Stimulated activated CD4-positive, alpha-beta T cell treated with anti-CD3 and anti-CD28 coated beads, TNF-alpha, amount 100 ng/mL, for 4 hours (primary cell): ENCODE measurements around the gene NEK7.

ENCODE experiments used
- DNase-seq, 3 experiments: peaks; one replicate each; pipeline ENCODE4 v3.0.0-alpha.2; 2020; ENCODE audit warnings: low read depth in 3 of 3

The NEK7 gene

GRCh38 chr1:198143797-198144196 lies 13.0 kb upstream of the NEK7 start:
- no peak for DNase-seq

- no peak for DNase-seq
These were observed 9.6 kb upstream of the NEK7 start for GRCh38 chr1:198147216-198147615.

GRCh38 chr1:198150369-198150768 lies 6.4 kb upstream of the NEK7 start:
- DNase-seq = no peak

GRCh38 chr1:198151688-198152087 lies 5.1 kb upstream of the NEK7 start:
- no peak for DNase-seq

GRCh38 chr1:198153103-198153502 lies 3.7 kb upstream of the NEK7 start:
- no peak for DNase-seq

- DNase-seq = no peak
These were observed 3.0 kb upstream of the NEK7 start for GRCh38 chr1:198153804-198154203.

- no peak for DNase-seq
These were observed 1.5 kb upstream of the NEK7 start for GRCh38 chr1:198155253-198155652.

- DNase-seq = peak; percentile 43 to 55 (median 46)
These were observed 570 bp upstream of the NEK7 start for GRCh38 chr1:198156111-198156744.

- DNase-seq = peak; percentile 54 to 63 (median 59)
These were observed 546 bp downstream of the NEK7 start for GRCh38 chr1:198157241-198157846.

- no peak for DNase-seq
These were observed 1.3 kb downstream of the NEK7 start for GRCh38 chr1:198157847-198158725.

GRCh38 chr1:198158735-198159589 lies 2.2 kb downstream of the NEK7 start:
- DNase-seq = peak; percentile 68 to 75 (median 75)

- DNase-seq = no peak
These were observed 3.4 kb downstream of the NEK7 start for GRCh38 chr1:198160222-198160621.

GRCh38 chr1:198160946-198161614 lies 4.3 kb downstream of the NEK7 start:
- DNase-seq = no peak

- DNase-seq = no peak
These were observed 4.9 kb downstream of the NEK7 start for GRCh38 chr1:198161718-198162090.

GRCh38 chr1:198162091-198162767 lies 5.4 kb downstream of the NEK7 start:
- no peak for DNase-seq

GRCh38 chr1:198165927-198166647 lies 9.3 kb downstream of the NEK7 start:
- no peak for DNase-seq

GRCh38 chr1:198166900-198167299 lies 10.1 kb downstream of the NEK7 start:
- DNase-seq = no peak

GRCh38 chr1:198167436-198167934 lies 10.7 kb downstream of the NEK7 start:
- no peak for DNase-seq

- no peak for DNase-seq
These were observed 11.4 kb downstream of the NEK7 start for GRCh38 chr1:198168227-198168626.

- DNase-seq = no peak
These were observed 12.9 kb downstream of the NEK7 start for GRCh38 chr1:198169672-198170071.
